HepG2 (cell line): ENCODE measurements around the gene ELOVL5. TPM values are rescaled to one million over a fixed set of nuclear protein-coding genes. Genes with fewer than 3 reads are reported as not detected.

Source experiments
- ATAC-seq: fragments of 200-7000 bp; cut with Tn5 transposase; 3 replicates; pipeline ENCODE4 v1.9.1; 2020; ENCODE audit warnings: mild to moderate bottlenecking, moderate library complexity
- BruUV-seq: library from RNA; stranded (reverse); fragments of 400-500 nt; replicated peaks from 2 replicates; lab custom pipeline; 2021; lab: Mats Ljungman, UMichigan
- CTCF ChIA-PET: fragments of 300-600 bp; formaldehyde crosslinking; extraction: SDS; loops from one replicate; lab custom pipeline; 2021; ENCODE audit warnings: low total read pairs, inconsistent platforms, low intra/inter-chr PET ratio; lab: Yijun Ruan, JAX
- POLR2A ChIA-PET: fragments of 350-600 bp; sonication (Branson Sonifier 250); formaldehyde crosslinking; loops from one replicate; lab custom pipeline; 2020; ENCODE audit warnings: antibody characterized with exemption, inconsistent platforms; lab: Yijun Ruan, JAX
- DNase-seq: peaks from one replicate; pipeline ENCODE4 v3.0.0-alpha.2; 2015; ENCODE audit warnings: low spot score
- FAIRE-seq: peaks from 3 replicates; lab custom pipeline; 2011; peaks lifted over from hg19 to GRCh38; lab: Jason Lieb, UNC
- H2AFZ ChIP-seq: one replicate; pipeline ENCODE4 v1.6.1; 2011; ENCODE audit warnings: low read length, inconsistent platforms
- H3K27ac ChIP-seq: fragments of 300-600 bp; 3 replicates; pipeline ENCODE4 v1.8.0; 2011; ENCODE audit warnings: mixed run types, mild to moderate bottlenecking, mixed read lengths, low read length, inconsistent platforms; ENCODE audit not compliant: insufficient read depth; ENCODE audit errors: extremely low read length
- H3K27me3 ChIP-seq, 2 experiments: fragments of 200-600 bp in 1 of 2; 2 replicates in 1 of 2; 3 replicates in 1 of 2; pipeline versions ENCODE4 v1.6.0 to v1.8.0; 2011; ENCODE audit warnings: low read length in 2 of 2, mild to moderate bottlenecking in 2 of 2, moderate library complexity in 2 of 2, inconsistent platforms in 1 of 2; ENCODE audit not compliant: insufficient read depth in 2 of 2, control insufficient read depth in 1 of 2
- H3K36me3 ChIP-seq, 2 experiments: fragments of 200-600 bp in 1 of 2; replicated peaks in 1 of 2; 2 replicates in 1 of 2; 3 replicates in 1 of 2; pipeline versions ENCODE4 v1.5.1 to v1.8.0; 2011; ENCODE audit warnings: low read length in 2 of 2, inconsistent platforms in 1 of 2; ENCODE audit not compliant: insufficient read depth in 2 of 2, control insufficient read depth in 1 of 2
- H3K4me1 ChIP-seq: 2 replicates; pipeline ENCODE4 v1.5.1; 2012; ENCODE audit warnings: low read length, inconsistent platforms; ENCODE audit not compliant: insufficient read depth
- H3K4me2 ChIP-seq: 2 replicates; pipeline ENCODE4 v1.6.0; 2011; ENCODE audit warnings: low read depth, low read length, inconsistent platforms
- H3K4me3 ChIP-seq, 3 experiments: fragments of 200-600 bp in 1 of 3; sonication (generic), shearing (Covaris generic) in 1 of 3; replicated peaks in 1 of 3; 2 replicates each; pipeline ENCODE4 v1.5.1; 2011 to 2016; ENCODE audit warnings: low read length in 3 of 3, inconsistent platforms in 2 of 3, low read depth in 2 of 3, mild to moderate bottlenecking in 2 of 3, control low read depth in 1 of 3, mixed read lengths in 1 of 3; ENCODE audit not compliant: insufficient read depth in 1 of 3
- H3K79me2 ChIP-seq: one replicate; pipeline ENCODE4 v1.6.1; 2011; ENCODE audit warnings: low read length, inconsistent platforms; ENCODE audit not compliant: insufficient read depth
- H3K9ac ChIP-seq: 2 replicates; pipeline ENCODE4 v1.6.0; 2011; ENCODE audit warnings: mild to moderate bottlenecking, low read depth, low read length, inconsistent platforms; ENCODE audit not compliant: insufficient read depth
- H3K9me3 ChIP-seq: 2 replicates; pipeline ENCODE4 v1.5.1; 2012; ENCODE audit warnings: mild to moderate bottlenecking, low read length
- H4K20me1 ChIP-seq: 2 replicates; pipeline ENCODE4 v1.6.0; 2011; ENCODE audit warnings: inconsistent platforms, mild to moderate bottlenecking, low read length, moderate library complexity; ENCODE audit not compliant: insufficient read depth
- HDAC6 ChIP-seq: fragments of 200-600 bp; sonication (generic); IDR thresholded peaks from 2 replicates; pipeline ENCODE4 v1.7.0; 2017; ENCODE audit warnings: mild to moderate bottlenecking, antibody characterized with exemption, low read length, low read depth
- NFKBIZ ChIP-seq: IDR thresholded peaks from 2 replicates; pipeline ENCODE4 v1.6.1; 2018; ENCODE audit warnings: missing genetic modification reagents, missing compliant biosample characterization
- RAD21 ChIP-seq: fragments of 450-650 bp; formaldehyde crosslinking; IDR thresholded peaks from 2 replicates; pipeline ENCODE4 v1.5.0; 2020; ENCODE audit warnings: mild to moderate bottlenecking
- RFX5 ChIP-seq: IDR thresholded peaks from 2 replicates; pipeline ENCODE4 v1.6.1; 2011; ENCODE audit warnings: low read depth, low read length, improper control_type of control experiment
- STAG1 ChIP-seq: sonication (generic); formaldehyde crosslinking; IDR thresholded peaks from 2 replicates; pipeline ENCODE4 v1.4.0; 2020; ENCODE audit warnings: missing genetic modification reagents
- ZFX ChIP-seq: sonication (generic); formaldehyde crosslinking; IDR thresholded peaks from 2 replicates; pipeline ENCODE4 v1.4.0; 2020; ENCODE audit warnings: mild to moderate bottlenecking, low read depth, missing genetic modification reagents, moderate library complexity
- WGBS: methylation state at CpG from one replicate; pipeline ENCODE4 v1.1.6; 2017; ENCODE audit warnings: low lambda C conversion rate; 5-methylcytosine and 5-hydroxymethylcytosine counted together
- in situ Hi-C: cut with HindIII; loops from 2 replicates; pipeline ENCODE4 v1.10.0; 2017; ENCODE audit warnings: low pct_unique_long_range_greater_than_20kb; ENCODE audit not compliant: extremely low pct_ligation_motif_present
- intact Hi-C: fragments of 100-400 bp; cut with micrococcal nuclease; formaldehyde crosslinking; loops from one replicate; pipeline ENCODE4 v1.10.0; 2022; ENCODE audit not compliant: unreplicated experiment
- polyA plus RNA-seq, 8 experiments: library from polyadenylated mRNA; depleted of rRNA in 3 of 8; stranded (reverse) in 7 of 8; unstranded in 1 of 8; fragments of >200 nt; fragmentation: Illumina TruSeq in 4 of 8; extraction: Trizol in 4 of 8; gene quantifications; 2 replicates each; pipeline versions ENCODE4 v1.2.1 to v1.2.3, GENCODE V29; 2011 to 2016; ENCODE audit warnings: low read depth in 4 of 8, missing spikeins in 1 of 8, mixed read lengths in 1 of 8; ENCODE audit not compliant: insufficient read depth in 1 of 8
- total RNA-seq, 5 experiments: library from RNA; depleted of rRNA; stranded (reverse); fragments of >200 nt; fragmentation: Illumina TruSeq; extraction: Trizol; gene quantifications; 2 replicates each; pipeline ENCODE4 v1.2.3, GENCODE V29; 2016; ENCODE audit warnings: low read depth in 1 of 5
- TF ChIP-seq, protein P1 (sequence below): sonication (generic); formaldehyde crosslinking; IDR thresholded peaks from 2 replicates; pipeline ENCODE4 v1.5.0; 2020; ENCODE audit warnings: mild to moderate bottlenecking, missing genetic modification reagents, moderate library complexity
- TF ChIP-seq, protein P2 (sequence below): IDR thresholded peaks from 2 replicates; pipeline ENCODE4 v1.6.1; 2016; ENCODE audit warnings: control low read depth

The ELOVL5 gene
- total and polyA plus RNA-seq, 2 of the 13 experiments (the other 11 are each of a cell fraction or from before 2014, with no cell fraction given), result 50.1 to 72.4 TPM

DNA sequence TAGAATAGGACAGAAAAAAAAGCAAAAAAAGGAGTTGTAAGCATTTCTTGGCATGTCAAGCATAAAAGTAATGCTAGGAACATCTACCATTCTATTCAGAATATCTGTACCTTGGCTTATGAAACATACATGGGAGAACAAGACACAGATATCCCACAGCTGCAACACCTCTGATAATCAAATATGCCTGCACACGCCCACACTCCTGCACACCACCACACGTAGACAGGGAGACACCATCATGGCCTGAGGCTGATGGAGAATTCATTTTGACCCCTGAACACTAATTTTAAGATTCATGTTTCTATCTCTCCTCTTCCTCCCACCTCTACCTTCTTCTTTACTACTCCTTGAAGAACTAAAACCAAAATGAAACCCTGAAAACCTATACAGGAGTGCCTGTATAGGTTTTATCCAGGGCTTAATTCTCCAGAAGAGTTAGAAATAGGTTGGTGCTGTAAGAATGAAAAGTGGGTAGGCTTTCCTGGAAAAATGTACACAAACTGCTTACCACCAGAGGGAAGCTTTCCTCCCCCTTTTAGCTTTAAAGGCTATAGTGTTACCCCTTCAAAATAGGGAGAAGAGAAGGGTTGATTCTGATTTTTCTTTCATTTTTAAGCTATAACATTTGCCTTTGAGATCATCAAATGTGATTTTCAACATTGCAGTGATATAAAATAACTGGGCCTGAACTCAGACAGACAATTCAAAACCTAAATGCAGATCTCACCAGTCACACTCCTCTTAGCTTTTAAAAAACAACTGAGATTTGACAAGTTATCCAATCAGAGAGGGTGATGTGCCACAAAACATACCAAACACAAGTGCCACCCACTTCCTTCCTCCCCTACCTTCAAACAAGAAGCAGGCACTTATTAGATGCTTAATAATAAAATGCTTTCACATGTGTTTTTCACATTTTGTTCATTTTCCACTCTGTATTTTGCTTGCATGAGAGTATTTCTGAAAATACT lies 57.9 kb downstream of the ELOVL5 start:
- no peak overlapping the region for H2AFZ ChIP-seq
- no peak for DNase-seq
- FAIRE-seq, result no peak
- intact Hi-C loops (loop anchor here (5.0 kb wide), 1 partner anchor 191 kb away; no protein-coding TSS in a partner anchor), in situ Hi-C loops (loop anchor here (5.0 to 10.0 kb wide), 2 partner anchors 116 to 189 kb away; no protein-coding TSS in a partner anchor)
- H3K9me3 ChIP-seq, result no peaks in the 10 kb centered on the region
- ChIA-PET CTCF (no interaction called here), POLR2A (no interaction called here)
- TF ChIP-seq, protein P1, sequence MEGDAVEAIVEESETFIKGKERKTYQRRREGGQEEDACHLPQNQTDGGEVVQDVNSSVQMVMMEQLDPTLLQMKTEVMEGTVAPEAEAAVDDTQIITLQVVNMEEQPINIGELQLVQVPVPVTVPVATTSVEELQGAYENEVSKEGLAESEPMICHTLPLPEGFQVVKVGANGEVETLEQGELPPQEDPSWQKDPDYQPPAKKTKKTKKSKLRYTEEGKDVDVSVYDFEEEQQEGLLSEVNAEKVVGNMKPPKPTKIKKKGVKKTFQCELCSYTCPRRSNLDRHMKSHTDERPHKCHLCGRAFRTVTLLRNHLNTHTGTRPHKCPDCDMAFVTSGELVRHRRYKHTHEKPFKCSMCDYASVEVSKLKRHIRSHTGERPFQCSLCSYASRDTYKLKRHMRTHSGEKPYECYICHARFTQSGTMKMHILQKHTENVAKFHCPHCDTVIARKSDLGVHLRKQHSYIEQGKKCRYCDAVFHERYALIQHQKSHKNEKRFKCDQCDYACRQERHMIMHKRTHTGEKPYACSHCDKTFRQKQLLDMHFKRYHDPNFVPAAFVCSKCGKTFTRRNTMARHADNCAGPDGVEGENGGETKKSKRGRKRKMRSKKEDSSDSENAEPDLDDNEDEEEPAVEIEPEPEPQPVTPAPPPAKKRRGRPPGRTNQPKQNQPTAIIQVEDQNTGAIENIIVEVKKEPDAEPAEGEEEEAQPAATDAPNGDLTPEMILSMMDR (CRISPR knock-in tag), result peak; percentile 27
- TF ChIP-seq HDAC6 (no peak), STAG1 (peak; percentile 11; the same call in 1 of the 2 replicates), ZFX (CRISPR knock-in tag) (no peak), NFKBIZ (CRISPR knock-in tag) (no peak), RAD21 (CRISPR knock-in tag) (0 out of 2 replicates have a peak, but pooled peaks have one; percentile 8), RFX5 (no peak)
- TF ChIP-seq, protein P2, sequence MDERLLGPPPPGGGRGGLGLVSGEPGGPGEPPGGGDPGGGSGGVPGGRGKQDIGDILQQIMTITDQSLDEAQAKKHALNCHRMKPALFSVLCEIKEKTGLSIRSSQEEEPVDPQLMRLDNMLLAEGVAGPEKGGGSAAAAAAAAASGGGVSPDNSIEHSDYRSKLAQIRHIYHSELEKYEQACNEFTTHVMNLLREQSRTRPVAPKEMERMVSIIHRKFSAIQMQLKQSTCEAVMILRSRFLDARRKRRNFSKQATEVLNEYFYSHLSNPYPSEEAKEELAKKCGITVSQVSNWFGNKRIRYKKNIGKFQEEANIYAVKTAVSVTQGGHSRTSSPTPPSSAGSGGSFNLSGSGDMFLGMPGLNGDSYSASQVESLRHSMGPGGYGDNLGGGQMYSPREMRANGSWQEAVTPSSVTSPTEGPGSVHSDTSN, result no peak
- H3K4me3 ChIP-seq, result no peak overlapping the region
- H3K36me3 ChIP-seq, result peaks cover 1 to 27% of the 10 kb centered on the region in 2 experiments
- no peak overlapping the region for H3K4me2 ChIP-seq
- BruUV-seq, result no TSS peak
- no peaks in the 10 kb centered on the region for H3K27me3 ChIP-seq
- 0 out of 2 replicates have a peak, but pooled peaks cover 6% of the 10 kb centered on the region for H3K4me1 ChIP-seq
- ATAC-seq, result no peak
- WGBS, result 82% methylated on average over 2 of the region's 2 CpGs
- no peak overlapping the region for H3K9ac ChIP-seq
- no peak overlapping the region for H3K27ac ChIP-seq
- peaks cover 3% of the 10 kb centered on the region for H3K79me2 ChIP-seq
- no peaks in the 10 kb centered on the region; the same call in 1 of the 2 replicates for H4K20me1 ChIP-seq
